OCI-LY1 (cell line): ENCODE measurements around the gene GOLGA1.
A peak's percentile ranks its signal among the peaks of the same experiment; 100 is the strongest.

ENCODE experiments used
- H2AFZ ChIP-seq: fragments of 200-600 bp; sonication (generic), shearing (Covaris generic); 2 replicates; pipeline ENCODE4 v1.6.0; 2014; ENCODE audit warnings: antibody characterized with exemption, mild to moderate bottlenecking, low read length
- H3F3A ChIP-seq: fragments of 200-600 bp; sonication (generic), shearing (Covaris generic); 2 replicates; pipeline ENCODE4 v1.6.0; 2014; ENCODE audit warnings: mild to moderate bottlenecking, antibody characterized with exemption, low read length, moderate library complexity; ENCODE audit not compliant: insufficient read depth
- H3K27ac ChIP-seq: fragments of 200-600 bp; sonication (generic); 2 replicates; pipeline ENCODE4 v1.5.1; 2014; ENCODE audit warnings: low read length, mixed run types, mild to moderate bottlenecking, low read depth; ENCODE audit not compliant: poor library complexity, severe bottlenecking
- H3K27me3 ChIP-seq: fragments of 200-600 bp; sonication (generic); 2 replicates; pipeline ENCODE4 v1.6.0; 2014; ENCODE audit warnings: antibody characterized with exemption, mild to moderate bottlenecking, low read length, moderate library complexity; ENCODE audit not compliant: insufficient read depth
- H3K36me3 ChIP-seq: fragments of 200-600 bp; sonication (generic); 2 replicates; pipeline ENCODE4 v1.6.1; 2014; ENCODE audit warnings: mild to moderate bottlenecking, antibody characterized with exemption, low read length, moderate library complexity, mixed read lengths; ENCODE audit not compliant: insufficient read depth
- H3K4me1 ChIP-seq: fragments of 200-600 bp; sonication (generic); 2 replicates; pipeline ENCODE4 v1.5.1; 2014; ENCODE audit warnings: mild to moderate bottlenecking, low read length, moderate library complexity; ENCODE audit not compliant: insufficient read depth, severe bottlenecking
- H3K4me2 ChIP-seq: fragments of 200-600 bp; sonication (generic), shearing (Covaris generic); 2 replicates; pipeline ENCODE4 v1.6.1; 2014; ENCODE audit warnings: low read length
- H3K4me3 ChIP-seq: fragments of 200-600 bp; sonication (generic); 2 replicates; pipeline ENCODE4 v1.5.1; 2014; ENCODE audit warnings: low read length, low read depth, mild to moderate bottlenecking, mixed read lengths; ENCODE audit not compliant: poor library complexity, severe bottlenecking
- H3K79me2 ChIP-seq: fragments of 200-600 bp; shearing (Covaris generic); 2 replicates; pipeline ENCODE4 v1.6.1; 2016; ENCODE audit warnings: mixed run types, low read length, mixed read lengths; ENCODE audit not compliant: insufficient read depth
- H3K9ac ChIP-seq: fragments of 200-600 bp; sonication (generic), shearing (Covaris generic); 2 replicates; pipeline ENCODE4 v1.6.1; 2014; ENCODE audit warnings: mild to moderate bottlenecking, low read length, mixed read lengths
- H3K9me2 ChIP-seq: fragments of 200-600 bp; sonication (generic), shearing (Covaris generic); 2 replicates; pipeline ENCODE4 v1.6.1; 2014; ENCODE audit warnings: low read depth, mild to moderate bottlenecking, low read length, mixed read lengths
- H3K9me3 ChIP-seq: fragments of 200-600 bp; shearing (Covaris generic); 2 replicates; pipeline ENCODE4 v1.6.1; 2014; ENCODE audit warnings: low read length, mixed read lengths
- H4K20me1 ChIP-seq: fragments of 200-600 bp; sonication (generic), shearing (Covaris generic); 2 replicates; pipeline ENCODE4 v1.6.0; 2016; ENCODE audit warnings: mild to moderate bottlenecking, low read length; ENCODE audit not compliant: insufficient read depth
- CTCF ChIP-seq: fragments of 200-600 bp; sonication (generic), shearing (Covaris generic); IDR thresholded peaks from 2 replicates; pipeline ENCODE4 v1.5.1; 2017; ENCODE audit warnings: mild to moderate bottlenecking, antibody characterized with exemption, low read length, moderate library complexity, mixed read lengths
- EZH2 ChIP-seq: fragments of 200-600 bp; sonication (generic), shearing (Covaris generic); IDR thresholded peaks from 2 replicates; pipeline ENCODE4 v1.8.0; 2017; ENCODE audit warnings: borderline replicate concordance, mixed run types, mild to moderate bottlenecking, antibody characterized with exemption, low read length, moderate library complexity, mixed read lengths

The GOLGA1 gene

GRCh38 chr9:124940894-124941678 lies at the start of gene GOLGA1:
Gene GOLGA1 (minus strand): TSS chr9:124941083. CDS start chr9:124938711, 2,372 bp downstream.
- Histone ChIP-seq H2AFZ (no peak within 1 kb of the TSS), H3K4me3 (peak within 1 kb of the TSS; percentile 72)
- no peak for TF ChIP-seq CTCF
- TF ChIP-seq EZH2, result no peak

GRCh38 chr9:124983698-124984097 lies 42.8 kb upstream of the GOLGA1 start:
- no peaks in the 10 kb centered on the region for H4K20me1 ChIP-seq
- no peaks in the 10 kb centered on the region for H3F3A ChIP-seq
- no peak overlapping the region for H3K4me3 ChIP-seq
- H3K9ac ChIP-seq, result no peak overlapping the region
- no peaks in the 10 kb centered on the region for H3K9me3 ChIP-seq
- H3K4me1 ChIP-seq, result no peaks in the 10 kb centered on the region
- no peak overlapping the region for H2AFZ ChIP-seq
- no peak overlapping the region for H3K4me2 ChIP-seq
- TF ChIP-seq CTCF, result no peak
- TF ChIP-seq EZH2, result no peak
- H3K27me3 ChIP-seq, result no peaks in the 10 kb centered on the region
- H3K27ac ChIP-seq, result no peak overlapping the region
- H3K79me2 ChIP-seq, result no peaks in the 10 kb centered on the region
- H3K36me3 ChIP-seq, result peaks cover 40% of the 10 kb centered on the region
- H3K9me2 ChIP-seq, result no peaks in the 10 kb centered on the region

More at GRCh38 chr9:124940894-124941678, at the start of gene GOLGA1:
- Histone ChIP-seq H3K27ac (peak within 1 kb of the TSS; percentile 84), H3K9me3 (no peaks in the 10 kb centered on the region), H3K79me2 (no peaks in the 10 kb centered on the region), H3K4me1 (peaks cover 33% of the 10 kb centered on the region), H3K27me3 (no peaks in the 10 kb centered on the region), H3K9ac (peak within 1 kb of the TSS; percentile 82), H4K20me1 (no peaks in the 10 kb centered on the region), H3K36me3 (peaks cover 19% of the 10 kb centered on the region; the same call in 1 of the 2 replicates), H3K9me2 (no peaks in the 10 kb centered on the region), H3F3A (no peaks in the 10 kb centered on the region; the same call in none of the 2 replicates), H3K4me2 (peak within 1 kb of the TSS; percentile 96)

GRCh38 chr9:124980431-124980830 lies 39.5 kb upstream of the GOLGA1 start:
- Histone ChIP-seq H3K4me2 (no peak overlapping the region), H2AFZ (no peak overlapping the region), H3K27me3 (no peaks in the 10 kb centered on the region), H3K27ac (no peak overlapping the region), H3K36me3 (peaks cover 39% of the 10 kb centered on the region), H3K9me2 (no peaks in the 10 kb centered on the region), H3F3A (no peaks in the 10 kb centered on the region), H3K79me2 (no peaks in the 10 kb centered on the region), H3K9ac (no peak overlapping the region), H3K9me3 (no peaks in the 10 kb centered on the region), H3K4me3 (no peak overlapping the region), H3K4me1 (no peaks in the 10 kb centered on the region), H4K20me1 (no peaks in the 10 kb centered on the region)
- TF ChIP-seq CTCF (no peak), EZH2 (no peak)
